MCF 10A (cell line): ENCODE data around the gene MCC. TPM values are rescaled to one million over a fixed set of nuclear protein-coding genes. Genes with fewer than 3 reads are reported as not detected.

Experiments
- BruUV-seq: library from RNA; stranded (reverse); fragments of 400-500 nt; replicated peaks from 2 replicates; lab custom pipeline; 2021; lab: Mats Ljungman, UMichigan
- CTCF ChIA-PET: fragments of 300-600 bp; sonication (Branson Sonifier 250); formaldehyde crosslinking; extraction: SDS; loops from one replicate; lab custom pipeline; 2021; ENCODE audit warnings: antibody characterized with exemption, inconsistent platforms; lab: Yijun Ruan, JAX
- POLR2A ChIA-PET: fragments of 300-600, 350-650 bp; sonication (Branson Sonifier 250); formaldehyde crosslinking; extraction: SDS; loops from one replicate; lab custom pipeline; 2020; ENCODE audit warnings: antibody characterized with exemption, inconsistent platforms; lab: Yijun Ruan, JAX
- DNase-seq: peaks from one replicate; pipeline ENCODE4 v3.0.0-alpha.2; 2018; ENCODE audit not compliant: unreplicated experiment
- H3K27ac Mint-ChIP-seq: one replicate; pipeline ENCODE4 v1.8.0; 2022; ENCODE audit warnings: mild to moderate bottlenecking, low read depth, mixed read lengths; ENCODE audit not compliant: unreplicated experiment
- H3K27me3 Mint-ChIP-seq: one replicate; pipeline ENCODE4 v1.8.0; 2022; ENCODE audit warnings: mixed read lengths; ENCODE audit not compliant: insufficient read depth, unreplicated experiment
- H3K36me3 Mint-ChIP-seq: one replicate; pipeline ENCODE4 v1.8.0; 2022; ENCODE audit warnings: mild to moderate bottlenecking, moderate library complexity, mixed read lengths; ENCODE audit not compliant: insufficient read depth, unreplicated experiment
- H3K4me1 Mint-ChIP-seq: one replicate; pipeline ENCODE4 v1.8.0; 2022; ENCODE audit warnings: mixed read lengths; ENCODE audit not compliant: insufficient read depth, unreplicated experiment
- H3K4me3 Mint-ChIP-seq: one replicate; pipeline ENCODE4 v1.8.0; 2022; ENCODE audit warnings: mild to moderate bottlenecking, moderate library complexity, mixed read lengths; ENCODE audit not compliant: unreplicated experiment
- H3K9me3 Mint-ChIP-seq: one replicate; pipeline ENCODE4 v1.8.0; 2022; ENCODE audit warnings: mixed read lengths; ENCODE audit not compliant: unreplicated experiment
- intact Hi-C: fragments of 100-400 bp; cut with micrococcal nuclease; formaldehyde crosslinking; loops from 2 replicates; pipeline ENCODE4 v1.14.1; 2022
- total RNA-seq: library from RNA; stranded (reverse); gene quantifications from 2 replicates; pipeline ENCODE4 v1.2.3, GENCODE V29; 2022
- TF ChIP-seq, protein P1 (sequence below): fragments of 200-600 bp; IDR thresholded peaks from one replicate; pipeline ENCODE4 v1.8.0; 2022; ENCODE audit warnings: antibody characterized with exemption, mild to moderate bottlenecking; ENCODE audit not compliant: unreplicated experiment

The MCC gene
- total RNA-seq, 1 experiment from 2014 or later, result 25.3 TPM

- H3K9me3 Mint-ChIP-seq, result no peaks in the 10 kb centered on the region
- intact Hi-C loops, result loop anchor here (2.0 to 5.0 kb wide), 3 partner anchors 43 to 171 kb away; no protein-coding TSS in a partner anchor
- DNase-seq, result peak; percentile 31
- no peak overlapping the region for H3K27ac Mint-ChIP-seq
- no peaks in the 10 kb centered on the region for H3K4me1 Mint-ChIP-seq
- H3K27me3 Mint-ChIP-seq, result no peaks in the 10 kb centered on the region
- no TSS peak for BruUV-seq
- ChIA-PET POLR2A (interaction anchor here (1.2 kb wide), 1 partner anchor 171 kb away, joined by 3 read pairs; no protein-coding TSS in a partner anchor), CTCF (interaction anchor here (0.6 to 2.2 kb wide), 5 partner anchors 12 to 437 kb away, joined by 3 to 7 read pairs (median 4); no protein-coding TSS in a partner anchor)
- TF ChIP-seq, protein P1, sequence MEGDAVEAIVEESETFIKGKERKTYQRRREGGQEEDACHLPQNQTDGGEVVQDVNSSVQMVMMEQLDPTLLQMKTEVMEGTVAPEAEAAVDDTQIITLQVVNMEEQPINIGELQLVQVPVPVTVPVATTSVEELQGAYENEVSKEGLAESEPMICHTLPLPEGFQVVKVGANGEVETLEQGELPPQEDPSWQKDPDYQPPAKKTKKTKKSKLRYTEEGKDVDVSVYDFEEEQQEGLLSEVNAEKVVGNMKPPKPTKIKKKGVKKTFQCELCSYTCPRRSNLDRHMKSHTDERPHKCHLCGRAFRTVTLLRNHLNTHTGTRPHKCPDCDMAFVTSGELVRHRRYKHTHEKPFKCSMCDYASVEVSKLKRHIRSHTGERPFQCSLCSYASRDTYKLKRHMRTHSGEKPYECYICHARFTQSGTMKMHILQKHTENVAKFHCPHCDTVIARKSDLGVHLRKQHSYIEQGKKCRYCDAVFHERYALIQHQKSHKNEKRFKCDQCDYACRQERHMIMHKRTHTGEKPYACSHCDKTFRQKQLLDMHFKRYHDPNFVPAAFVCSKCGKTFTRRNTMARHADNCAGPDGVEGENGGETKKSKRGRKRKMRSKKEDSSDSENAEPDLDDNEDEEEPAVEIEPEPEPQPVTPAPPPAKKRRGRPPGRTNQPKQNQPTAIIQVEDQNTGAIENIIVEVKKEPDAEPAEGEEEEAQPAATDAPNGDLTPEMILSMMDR, result no peak
- H3K36me3 Mint-ChIP-seq, result peaks cover 7% of the 10 kb centered on the region
- no peak overlapping the region for H3K4me3 Mint-ChIP-seq
These were observed 364.6 kb downstream of the MCC start for GRCh38 chr5:113123618-113124017.

- Mint-ChIP-seq H3K27me3 (no peaks in the 10 kb centered on the region), H3K4me1 (peaks cover 5% of the 10 kb centered on the region), H3K36me3 (peaks cover 7% of the 10 kb centered on the region), H3K27ac (no peak overlapping the region), H3K9me3 (no peaks in the 10 kb centered on the region), H3K4me3 (no peak overlapping the region)
- TF ChIP-seq, protein P1, result peak; percentile 14
- DNase-seq, result peak; percentile 94
- ChIA-PET POLR2A (interaction anchor here (0.7 to 2.3 kb wide), 8 partner anchors 9 to 363 kb away, joined by 3 to 14 read pairs (median 5); no protein-coding TSS in a partner anchor), CTCF (interaction anchor here (2.2 kb wide), 1 partner anchor 21 kb away, joined by 7 read pairs; no protein-coding TSS in a partner anchor)
- intact Hi-C loops, result loop anchor here (1.0 to 5.0 kb wide), 5 partner anchors 45 to 389 kb away; no protein-coding TSS in a partner anchor
- BruUV-seq, result no TSS peak
These were observed 366.2 kb downstream of the MCC start for GRCh38 chr5:113122053-113122452.

DNA sequence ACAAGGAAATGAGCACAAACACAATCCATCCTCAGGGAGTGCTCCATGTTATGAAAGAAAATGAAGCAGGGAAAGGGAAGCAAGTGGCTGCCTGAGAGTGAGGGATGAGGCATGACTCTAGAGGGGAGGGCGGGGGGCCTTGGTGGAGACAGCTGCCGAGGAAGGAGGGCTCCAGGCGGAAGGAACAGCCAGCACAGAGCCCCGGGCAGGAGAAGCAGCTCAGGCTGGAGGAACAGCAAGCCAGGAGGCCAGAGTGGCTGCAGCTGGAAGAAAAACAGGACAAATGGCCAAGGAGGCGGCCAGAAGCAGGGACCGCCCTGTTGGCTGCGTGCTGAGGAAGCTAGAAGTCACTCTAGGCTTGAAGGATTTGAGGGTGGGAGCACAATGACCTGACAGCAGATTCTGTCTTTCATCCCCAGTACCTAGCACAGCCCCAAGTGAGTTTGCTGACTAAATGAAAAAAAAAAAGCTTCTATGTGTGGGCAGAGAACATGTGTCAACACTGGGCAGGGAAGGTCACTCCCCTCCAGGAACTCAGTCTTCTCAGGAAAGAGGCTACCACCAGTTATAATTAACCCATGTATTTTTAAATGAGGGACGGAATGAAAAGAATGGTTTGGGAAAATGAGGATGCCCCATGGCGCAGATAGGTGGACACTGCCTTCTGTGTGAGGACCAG, 368.9 kb downstream of the MCC start:
- Mint-ChIP-seq H3K36me3 (peaks cover 14% of the 10 kb centered on the region), H3K27ac (no peak overlapping the region), H3K9me3 (no peaks in the 10 kb centered on the region), H3K4me3 (no peak overlapping the region), H3K27me3 (no peaks in the 10 kb centered on the region), H3K4me1 (peaks cover 5% of the 10 kb centered on the region)
- ChIA-PET CTCF (interaction anchor here (0.6 kb wide), 2 partner anchors 83 to 405 kb away, joined by 3 to 4 read pairs; no protein-coding TSS in a partner anchor), POLR2A (interaction anchor here (0.6 to 0.9 kb wide), 2 partner anchors 9 to 24 kb away, joined by 3 read pairs; no protein-coding TSS in a partner anchor)
- BruUV-seq, result no TSS peak
- TF ChIP-seq, protein P1, result no peak
- intact Hi-C loops, result no loop called here
- DNase-seq, result no peak

GRCh38 chr5:113118765-113119164, 369.5 kb downstream of the MCC start:
- Mint-ChIP-seq H3K36me3 (peaks cover 18% of the 10 kb centered on the region), H3K4me3 (no peak overlapping the region), H3K4me1 (peaks cover 8% of the 10 kb centered on the region), H3K27me3 (no peaks in the 10 kb centered on the region), H3K27ac (no peak overlapping the region), H3K9me3 (no peaks in the 10 kb centered on the region)
- CTCF ChIA-PET, result interaction anchor here (0.6 kb wide), 1 partner anchor 406 kb away, joined by 4 read pairs; no protein-coding TSS in a partner anchor
- POLR2A ChIA-PET, result interaction anchor here (0.7 to 0.9 kb wide), 2 partner anchors 23 to 26 kb away, joined by 3 to 4 read pairs; no protein-coding TSS in a partner anchor
- DNase-seq, result no peak
- TF ChIP-seq, protein P1, result no peak
- no TSS peak for BruUV-seq
- intact Hi-C loops, result no loop called here
